Endothelial cell of umbilical vein (primary cell): Measurements from ENCODE around the gene MTA1. TPM values are rescaled to one million over a fixed set of nuclear protein-coding genes. Genes with fewer than 3 reads are reported as not detected.

Experiments used
- BruUV-seq: library from RNA; stranded (reverse); fragments of 400-500 nt; replicated peaks from 2 replicates; lab custom pipeline; 2021; lab: Mats Ljungman, UMichigan
- CTCF ChIA-PET: fragments of 300-600, 350-600 bp; sonication (Branson Sonifier 250); formaldehyde crosslinking; loops from one replicate; lab custom pipeline; 2021; ENCODE audit warnings: antibody characterized with exemption, inconsistent platforms; lab: Charles Lee
- POLR2A ChIA-PET: fragments of 300-600, 350-600 bp; sonication (Branson Sonifier 250); formaldehyde crosslinking; loops from one replicate; lab custom pipeline; 2021; ENCODE audit warnings: antibody characterized with exemption, inconsistent platforms; lab: Charles Lee
- DNase-seq: peaks from one replicate; pipeline ENCODE4 v3.0.0-alpha.2; 2011; ENCODE audit warnings: low read depth, low spot score
- FAIRE-seq: peaks from 2 replicates; lab custom pipeline; 2011; peaks lifted over from hg19 to GRCh38; lab: Jason Lieb, UNC
- H2AFZ ChIP-seq: 2 replicates; pipeline ENCODE4 v1.6.0; 2012; ENCODE audit warnings: low read depth, low read length, control low read depth, inconsistent platforms
- H3K27ac ChIP-seq: 2 replicates; pipeline ENCODE4 v1.5.1; 2011; ENCODE audit warnings: low read depth, mild to moderate bottlenecking, control low read depth, low read length, moderate library complexity; ENCODE audit not compliant: insufficient read depth
- H3K27me3 ChIP-seq, 2 experiments: 2 replicates each; pipeline versions ENCODE4 v1.6.0 to v1.6.1; 2011; ENCODE audit warnings: low read length in 2 of 2, mixed read lengths in 1 of 2; ENCODE audit not compliant: control insufficient read depth in 2 of 2, insufficient read depth in 2 of 2
- H3K36me3 ChIP-seq, 2 experiments: 2 replicates in 1 of 2; 3 replicates in 1 of 2; pipeline ENCODE4 v1.5.1; 2011; ENCODE audit warnings: low read length in 2 of 2, mild to moderate bottlenecking in 1 of 2, moderate library complexity in 1 of 2; ENCODE audit not compliant: control insufficient read depth in 2 of 2, insufficient read depth in 2 of 2; ENCODE audit errors: extremely low read depth in 1 of 2
- H3K4me1 ChIP-seq: 3 replicates; pipeline ENCODE4 v1.5.1; 2011; ENCODE audit warnings: mild to moderate bottlenecking, low read length; ENCODE audit not compliant: control insufficient read depth, insufficient read depth; ENCODE audit errors: extremely low read depth
- H3K4me2 ChIP-seq: 2 replicates; pipeline ENCODE4 v1.6.1; 2011; ENCODE audit warnings: low read length, control low read depth, mixed read lengths; ENCODE audit not compliant: insufficient read depth
- H3K4me3 ChIP-seq, 3 experiments: fragments of 200-600 bp in 1 of 3; sonication (generic), shearing (Covaris generic) in 1 of 3; replicated peaks in 1 of 3; 2 replicates each; pipeline ENCODE4 v1.5.1; 2011 to 2016; ENCODE audit warnings: control low read depth in 3 of 3, low read length in 3 of 3, mild to moderate bottlenecking in 2 of 3, inconsistent platforms in 1 of 3, low read depth in 1 of 3, moderate library complexity in 1 of 3; ENCODE audit not compliant: insufficient read depth in 1 of 3
- H3K79me2 ChIP-seq: 2 replicates; pipeline ENCODE4 v1.6.0; 2012; ENCODE audit warnings: low read length, inconsistent platforms; ENCODE audit not compliant: control insufficient read depth, insufficient read depth
- H3K9ac ChIP-seq: replicated peaks from 2 replicates; pipeline ENCODE3; 2011; ENCODE audit warnings: low read length, control low read depth; ENCODE audit not compliant: insufficient read depth; ENCODE audit errors: extremely low read depth
- H3K9me1 ChIP-seq: replicated peaks from 3 replicates; pipeline ENCODE4 v1.6.0; 2011; ENCODE audit warnings: mild to moderate bottlenecking, low read length; ENCODE audit not compliant: control insufficient read depth, insufficient read depth; ENCODE audit errors: extremely low read depth
- H3K9me3 ChIP-seq: replicated peaks from 2 replicates; pipeline ENCODE4 v1.5.1; 2012; ENCODE audit warnings: low read length, inconsistent platforms; ENCODE audit not compliant: control insufficient read depth, insufficient read depth
- H4K20me1 ChIP-seq: replicated peaks from 2 replicates; pipeline ENCODE3; 2011; ENCODE audit warnings: mild to moderate bottlenecking, low read length; ENCODE audit not compliant: control insufficient read depth, insufficient read depth; ENCODE audit errors: extremely low read depth
- CTCF ChIP-seq, 2 donors: IDR thresholded peaks; 1 replicate in 1 of 2; 2 replicates in 1 of 2; pipeline ENCODE4 v1.5.1; 2011; ENCODE audit warnings: low read length in 2 of 2, mild to moderate bottlenecking in 2 of 2, moderate library complexity in 2 of 2, control low read depth in 1 of 2, inconsistent platforms in 1 of 2, low read depth in 1 of 2; ENCODE audit not compliant: insufficient read depth in 1 of 2; ENCODE audit errors: extremely low read depth in 1 of 2
- EZH2 ChIP-seq: IDR thresholded peaks from 2 replicates; pipeline ENCODE4 v1.6.1; 2012; ENCODE audit warnings: borderline replicate concordance, low read depth, mild to moderate bottlenecking, moderate library complexity, low read length, inconsistent platforms; ENCODE audit not compliant: severe bottlenecking
- FOS ChIP-seq: IDR thresholded peaks from 2 replicates; pipeline ENCODE4 v1.6.1; 2011; ENCODE audit warnings: mild to moderate bottlenecking, low read length, moderate library complexity, borderline replicate concordance; ENCODE audit not compliant: insufficient read depth
- GATA2 ChIP-seq: IDR thresholded peaks from 2 replicates; pipeline ENCODE4 v1.7.0; 2011; ENCODE audit warnings: low read depth, mild to moderate bottlenecking, moderate library complexity, mixed read lengths, low read length; ENCODE audit not compliant: insufficient read length, insufficient read depth
- JUN ChIP-seq: IDR thresholded peaks from 2 replicates; pipeline ENCODE4 v1.6.1; 2011; ENCODE audit warnings: borderline replicate concordance, low read depth; ENCODE audit not compliant: insufficient read length, insufficient read depth
- MAX ChIP-seq: IDR thresholded peaks from 2 replicates; pipeline ENCODE4 v1.6.1; 2011; ENCODE audit not compliant: insufficient read depth, insufficient read length
- POLR2A ChIP-seq: IDR thresholded peaks from 2 replicates; pipeline ENCODE4 v1.6.1; 2012; ENCODE audit warnings: low read depth, mild to moderate bottlenecking, control low read depth, low read length
- POLR2AphosphoS5 ChIP-seq: IDR thresholded peaks from 2 replicates; pipeline ENCODE4 v1.6.1; 2012; ENCODE audit warnings: low read depth, mild to moderate bottlenecking, control low read depth, low read length, moderate library complexity; ENCODE audit not compliant: insufficient read depth
- dilution Hi-C: fragments of 300-500 bp; cut with MboI; formaldehyde crosslinking; loops from one replicate; pipeline ENCODE4 v1.15.0; 2019; ENCODE audit warnings: low sequenced_read_pairs; ENCODE audit not compliant: extremely low pct_ligation_motif_present
- intact Hi-C: fragments of 100-400 bp; cut with micrococcal nuclease; formaldehyde crosslinking; loops from one replicate; pipeline ENCODE4 v1.10.0; 2022
- polyA plus RNA-seq, 4 experiments: library from polyadenylated mRNA; depleted of rRNA in 3 of 4; stranded (reverse) in 3 of 4; unstranded in 1 of 4; fragments of >200 nt; gene quantifications; 2 replicates each; pipeline versions ENCODE4 v1.2.1 to v1.2.3, GENCODE V29; 2011 to 2012; ENCODE audit warnings: missing spikeins in 1 of 4
- total RNA-seq: library from RNA; stranded (reverse); gene quantifications from 2 replicates; pipeline ENCODE4 v1.2.3, GENCODE V29; 2021

MTA1 gene
- total and polyA plus RNA-seq, 2 donors (not counting 3 experiments of a cell fraction or from before 2014, with no cell fraction given): 85.2 to 167 TPM

GRCh38 chr14:105473677-105474482 is 54.3 kb downstream of the MTA1 start:
- FAIRE-seq (peak; percentile 74), DNase-seq (peak; percentile 91)
- CTCF ChIA-PET: interaction anchor here (1.1 to 1.5 kb wide), 2 partner anchors 16 to 25 kb away, joined by 4 to 9 read pairs; no protein-coding TSS in a partner anchor
- POLR2A ChIA-PET: no interaction called here
- H4K20me1 ChIP-seq: no peaks in the 10 kb centered on the region
- intact Hi-C loops: loop anchor here (1.0 to 2.0 kb wide), 5 partner anchors 8 to 277 kb away; partner anchors contain the start of gene TEX22
- H3K27me3 ChIP-seq: no peaks in the 10 kb centered on the region
- H3K79me2 ChIP-seq: peaks cover 10% of the 10 kb centered on the region
- H3K9me3 ChIP-seq: no peaks in the 10 kb centered on the region
- peaks cover 3 to 9% of the 10 kb centered on the region in 2 experiments for H3K36me3 ChIP-seq
- H3K9me1 ChIP-seq: no peaks in the 10 kb centered on the region
- peak overlapping the region; percentile 88 for H3K9ac ChIP-seq
- H3K4me3 ChIP-seq: peak overlapping the region; percentile 21 to 93 (median 34)
- H2AFZ ChIP-seq: peak overlapping the region; percentile 42
- dilution Hi-C loops: no loop called here
- no peak for TF ChIP-seq POLR2AphosphoS5
- no peak for TF ChIP-seq POLR2A
- no peak for TF ChIP-seq GATA2
- TF ChIP-seq FOS: no peak
- no peak for TF ChIP-seq CTCF (IDR thresholded peaks at IDR 0.05; ENCODE audit: extremely low read depth in 1 of 2, insufficient read depth in 1 of 2, low read depth in 1 of 2, low read length in 2 of 2)
- TF ChIP-seq EZH2: no peak
- no peak for TF ChIP-seq MAX
- no peak for TF ChIP-seq JUN
- peak overlapping the region; percentile 52 for H3K4me2 ChIP-seq
- no TSS peak for BruUV-seq
- H3K27ac ChIP-seq: peak overlapping the region; percentile 90
- H3K4me1 ChIP-seq: peaks cover 19% of the 10 kb centered on the region
